ENCODE measurements around the gene SELP.

DNA sequence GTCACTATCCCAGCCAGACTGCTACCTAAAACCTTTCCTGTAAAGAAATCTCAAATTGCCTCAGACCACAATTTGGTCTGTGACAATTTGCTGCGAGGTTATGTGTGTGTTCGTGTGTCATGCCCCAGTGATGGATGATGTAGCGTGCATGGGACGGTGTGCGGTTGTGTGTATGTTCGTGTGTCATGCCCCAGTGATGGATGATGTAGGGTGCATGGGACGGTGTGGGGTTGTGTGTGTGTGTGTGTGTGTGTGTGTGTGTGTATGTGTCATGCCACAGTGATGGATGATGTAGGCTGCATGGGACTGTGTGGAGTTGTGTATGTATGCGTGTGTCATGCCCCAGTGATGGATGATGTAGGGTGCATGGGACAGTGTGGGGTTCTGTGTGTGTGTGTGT lies 9.4 kb downstream of the SELP start:
- TF ChIP-seq ZNF224 (CRISPR knock-in tag; IDR thresholded peaks at IDR 0.05) (no peak), HCFC1 (IDR thresholded peaks at IDR 0.05; ENCODE audit: low read depth, low read length) (no peak), ZFP1 (CRISPR knock-in tag; IDR thresholded peaks at IDR 0.05) (no peak), SMC3 (conservative IDR thresholded peaks at IDR 0.05; ENCODE audit: insufficient read depth, low read depth, low read length) (no peak), RNF2 (IDR thresholded peaks at IDR 0.05) (no peak), NFYB (IDR thresholded peaks at IDR 0.05; ENCODE audit: extremely low read depth, insufficient read length) (no peak)
- TF ChIP-seq, protein P1, sequence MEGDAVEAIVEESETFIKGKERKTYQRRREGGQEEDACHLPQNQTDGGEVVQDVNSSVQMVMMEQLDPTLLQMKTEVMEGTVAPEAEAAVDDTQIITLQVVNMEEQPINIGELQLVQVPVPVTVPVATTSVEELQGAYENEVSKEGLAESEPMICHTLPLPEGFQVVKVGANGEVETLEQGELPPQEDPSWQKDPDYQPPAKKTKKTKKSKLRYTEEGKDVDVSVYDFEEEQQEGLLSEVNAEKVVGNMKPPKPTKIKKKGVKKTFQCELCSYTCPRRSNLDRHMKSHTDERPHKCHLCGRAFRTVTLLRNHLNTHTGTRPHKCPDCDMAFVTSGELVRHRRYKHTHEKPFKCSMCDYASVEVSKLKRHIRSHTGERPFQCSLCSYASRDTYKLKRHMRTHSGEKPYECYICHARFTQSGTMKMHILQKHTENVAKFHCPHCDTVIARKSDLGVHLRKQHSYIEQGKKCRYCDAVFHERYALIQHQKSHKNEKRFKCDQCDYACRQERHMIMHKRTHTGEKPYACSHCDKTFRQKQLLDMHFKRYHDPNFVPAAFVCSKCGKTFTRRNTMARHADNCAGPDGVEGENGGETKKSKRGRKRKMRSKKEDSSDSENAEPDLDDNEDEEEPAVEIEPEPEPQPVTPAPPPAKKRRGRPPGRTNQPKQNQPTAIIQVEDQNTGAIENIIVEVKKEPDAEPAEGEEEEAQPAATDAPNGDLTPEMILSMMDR (IDR thresholded peaks at IDR 0.05 in 2 of 3, conservative IDR thresholded peaks at IDR 0.05 in 1 of 3; ENCODE audit: insufficient read depth in 2 of 3, low read depth in 1 of 3, low read length in 3 of 3): no peak
- TF ChIP-seq, protein P2, sequence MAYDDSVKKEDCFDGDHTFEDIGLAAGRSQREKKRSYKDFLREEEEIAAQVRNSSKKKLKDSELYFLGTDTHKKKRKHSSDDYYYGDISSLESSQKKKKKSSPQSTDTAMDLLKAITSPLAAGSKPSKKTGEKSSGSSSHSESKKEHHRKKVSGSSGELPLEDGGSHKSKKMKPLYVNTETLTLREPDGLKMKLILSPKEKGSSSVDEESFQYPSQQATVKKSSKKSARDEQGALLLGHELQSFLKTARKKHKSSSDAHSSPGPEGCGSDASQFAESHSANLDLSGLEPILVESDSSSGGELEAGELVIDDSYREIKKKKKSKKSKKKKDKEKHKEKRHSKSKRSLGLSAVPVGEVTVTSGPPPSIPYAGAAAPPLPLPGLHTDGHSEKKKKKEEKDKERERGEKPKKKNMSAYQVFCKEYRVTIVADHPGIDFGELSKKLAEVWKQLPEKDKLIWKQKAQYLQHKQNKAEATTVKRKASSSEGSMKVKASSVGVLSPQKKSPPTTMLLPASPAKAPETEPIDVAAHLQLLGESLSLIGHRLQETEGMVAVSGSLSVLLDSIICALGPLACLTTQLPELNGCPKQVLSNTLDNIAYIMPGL (CRISPR knock-in tag; IDR thresholded peaks at IDR 0.05): no peak

All from K562 (cell line).